Measurements from ENCODE around the gene NME5.

The NME5 gene

GRCh38 chr5:138138949-138139780, at the start of gene NME5:
NME5 (minus strand) TSS chr5:138139428; CDS start chr5:138138780, 648 bp downstream.
- H3K9ac ChIP-seq (ENCODE audit: low read length): peak within 1 kb of the TSS; percentile 79
- no peaks in the 10 kb centered on the region for H3K36me3 ChIP-seq (ENCODE audit: control insufficient read depth, insufficient read depth, low read length, severe bottlenecking)
- no peaks in the 10 kb centered on the region for H3K9me3 ChIP-seq (ENCODE audit: control insufficient read depth, low read length)
- no peaks in the 10 kb centered on the region for H3K4me1 ChIP-seq (ENCODE audit: control insufficient read depth, insufficient read depth, low read length)
- H3K4me3 ChIP-seq (ENCODE audit: low read length): peak within 1 kb of the TSS; percentile 85
- DNase-seq (ENCODE audit: low read depth): peak; percentile 56
- no peaks in the 10 kb centered on the region for H3K27me3 ChIP-seq (replicated peaks; ENCODE audit: control insufficient read depth, insufficient read depth, low read length)

GRCh38 chr5:138188626-138189025, 49.4 kb upstream of the NME5 start:
- H3K9me3 ChIP-seq (ENCODE audit: control insufficient read depth, low read length): no peaks in the 10 kb centered on the region
- H3K4me1 ChIP-seq (ENCODE audit: control insufficient read depth, insufficient read depth, low read length): no peaks in the 10 kb centered on the region
- no peak overlapping the region for H3K4me3 ChIP-seq (ENCODE audit: low read length)
- peaks cover 88% of the 10 kb centered on the region for H3K36me3 ChIP-seq (ENCODE audit: control insufficient read depth, insufficient read depth, low read length, severe bottlenecking)
- no peak for DNase-seq (ENCODE audit: low read depth)
- no peaks in the 10 kb centered on the region for H3K27me3 ChIP-seq (replicated peaks; ENCODE audit: control insufficient read depth, insufficient read depth, low read length)
- no peak overlapping the region for H3K9ac ChIP-seq (ENCODE audit: low read length)

- Histone ChIP-seq H3K9ac (ENCODE audit: low read length) (no peak overlapping the region), H3K36me3 (ENCODE audit: control insufficient read depth, insufficient read depth, low read length, severe bottlenecking) (peaks cover 73% of the 10 kb centered on the region), H3K4me1 (ENCODE audit: control insufficient read depth, insufficient read depth, low read length) (no peaks in the 10 kb centered on the region), H3K4me3 (ENCODE audit: low read length) (no peak overlapping the region), H3K27me3 (replicated peaks; ENCODE audit: control insufficient read depth, insufficient read depth, low read length) (no peaks in the 10 kb centered on the region), H3K9me3 (ENCODE audit: control insufficient read depth, low read length) (no peaks in the 10 kb centered on the region)
- DNase-seq (ENCODE audit: low read depth): no peak
Observed at GRCh38 chr5:138186002-138186447, 46.8 kb upstream of the NME5 start.

- H3K36me3 ChIP-seq (ENCODE audit: control insufficient read depth, insufficient read depth, low read length, severe bottlenecking): peaks cover 45% of the 10 kb centered on the region
- DNase-seq (ENCODE audit: low read depth): no peak
- no peaks in the 10 kb centered on the region for H3K9me3 ChIP-seq (ENCODE audit: control insufficient read depth, low read length)
- H3K4me3 ChIP-seq (ENCODE audit: low read length): no peak overlapping the region
- H3K27me3 ChIP-seq (replicated peaks; ENCODE audit: control insufficient read depth, insufficient read depth, low read length): no peaks in the 10 kb centered on the region
- H3K4me1 ChIP-seq (ENCODE audit: control insufficient read depth, insufficient read depth, low read length): peaks cover 13% of the 10 kb centered on the region
- no peak overlapping the region for H3K9ac ChIP-seq (ENCODE audit: low read length)
Observed at GRCh38 chr5:138182808-138183207, 43.6 kb upstream of the NME5 start.

GRCh38 chr5:138180841-138181240, 41.6 kb upstream of the NME5 start:
- Histone ChIP-seq H3K9me3 (ENCODE audit: control insufficient read depth, low read length) (no peaks in the 10 kb centered on the region), H3K36me3 (ENCODE audit: control insufficient read depth, insufficient read depth, low read length, severe bottlenecking) (peaks cover 25% of the 10 kb centered on the region), H3K9ac (ENCODE audit: low read length) (no peak overlapping the region), H3K4me3 (ENCODE audit: low read length) (no peak overlapping the region), H3K4me1 (ENCODE audit: control insufficient read depth, insufficient read depth, low read length) (peaks cover 18% of the 10 kb centered on the region), H3K27me3 (replicated peaks; ENCODE audit: control insufficient read depth, insufficient read depth, low read length) (no peaks in the 10 kb centered on the region)
- no peak for DNase-seq (ENCODE audit: low read depth)

- Histone ChIP-seq H3K36me3 (ENCODE audit: control insufficient read depth, insufficient read depth, low read length, severe bottlenecking) (peaks cover 19% of the 10 kb centered on the region), H3K9ac (ENCODE audit: low read length) (no peak overlapping the region), H3K27me3 (replicated peaks; ENCODE audit: control insufficient read depth, insufficient read depth, low read length) (no peaks in the 10 kb centered on the region), H3K4me1 (ENCODE audit: control insufficient read depth, insufficient read depth, low read length) (peaks cover 18% of the 10 kb centered on the region), H3K4me3 (ENCODE audit: low read length) (no peak overlapping the region), H3K9me3 (ENCODE audit: control insufficient read depth, low read length) (no peaks in the 10 kb centered on the region)
- peak; percentile 60 for DNase-seq (ENCODE audit: low read depth)
Observed at GRCh38 chr5:138180183-138180782, 41.1 kb upstream of the NME5 start.

- no peak for DNase-seq (ENCODE audit: low read depth)
- Histone ChIP-seq H3K9me3 (ENCODE audit: control insufficient read depth, low read length) (no peaks in the 10 kb centered on the region), H3K27me3 (replicated peaks; ENCODE audit: control insufficient read depth, insufficient read depth, low read length) (no peaks in the 10 kb centered on the region), H3K4me1 (ENCODE audit: control insufficient read depth, insufficient read depth, low read length) (peaks cover 18% of the 10 kb centered on the region), H3K9ac (ENCODE audit: low read length) (peak overlapping the region; percentile 96), H3K4me3 (ENCODE audit: low read length) (peak overlapping the region; percentile 98), H3K36me3 (ENCODE audit: control insufficient read depth, insufficient read depth, low read length, severe bottlenecking) (peaks cover 14% of the 10 kb centered on the region)
Observed at GRCh38 chr5:138179277-138179857, 40.1 kb upstream of the NME5 start.

GRCh38 chr5:138178516-138179276, 39.5 kb upstream of the NME5 start, which contains the start of the genes BRD8 and KIF20A:
BRD8 (minus strand) TSS chr5:138178630; CDS start chr5:138178614, 16 bp downstream.
KIF20A (plus strand) TSS chr5:138179112; CDS start chr5:138179681, 569 bp downstream.
- Histone ChIP-seq H3K4me1 (ENCODE audit: control insufficient read depth, insufficient read depth, low read length) (peaks cover 18% of the 10 kb centered on the region), H3K4me3 (ENCODE audit: low read length) (peak within 1 kb of the TSS; percentile 98), H3K36me3 (ENCODE audit: control insufficient read depth, insufficient read depth, low read length, severe bottlenecking) (peaks cover 14% of the 10 kb centered on the region), H3K9ac (ENCODE audit: low read length) (peak within 1 kb of the TSS; percentile 96), H3K27me3 (replicated peaks; ENCODE audit: control insufficient read depth, insufficient read depth, low read length) (no peaks in the 10 kb centered on the region), H3K9me3 (ENCODE audit: control insufficient read depth, low read length) (no peaks in the 10 kb centered on the region)
- peak; percentile 98 for DNase-seq (ENCODE audit: low read depth)

- H3K36me3 ChIP-seq (ENCODE audit: control insufficient read depth, insufficient read depth, low read length, severe bottlenecking): peaks cover 18% of the 10 kb centered on the region
- peak overlapping the region; percentile 96 for H3K9ac ChIP-seq (ENCODE audit: low read length)
- peak; percentile 66 for DNase-seq (ENCODE audit: low read depth)
- H3K27me3 ChIP-seq (replicated peaks; ENCODE audit: control insufficient read depth, insufficient read depth, low read length): no peaks in the 10 kb centered on the region
- H3K4me3 ChIP-seq (ENCODE audit: low read length): peak overlapping the region; percentile 98
- H3K9me3 ChIP-seq (ENCODE audit: control insufficient read depth, low read length): no peaks in the 10 kb centered on the region
- peaks cover 18% of the 10 kb centered on the region for H3K4me1 ChIP-seq (ENCODE audit: control insufficient read depth, insufficient read depth, low read length)
Observed at GRCh38 chr5:138177941-138178515, 38.8 kb upstream of the NME5 start.

- H3K4me3 ChIP-seq (ENCODE audit: low read length): no peak overlapping the region
- DNase-seq (ENCODE audit: low read depth): no peak
- no peaks in the 10 kb centered on the region for H3K4me1 ChIP-seq (ENCODE audit: control insufficient read depth, insufficient read depth, low read length)
- peaks cover 84% of the 10 kb centered on the region for H3K36me3 ChIP-seq (ENCODE audit: control insufficient read depth, insufficient read depth, low read length, severe bottlenecking)
- H3K27me3 ChIP-seq (replicated peaks; ENCODE audit: control insufficient read depth, insufficient read depth, low read length): no peaks in the 10 kb centered on the region
- no peaks in the 10 kb centered on the region for H3K9me3 ChIP-seq (ENCODE audit: control insufficient read depth, low read length)
- no peak overlapping the region for H3K9ac ChIP-seq (ENCODE audit: low read length)
Observed at GRCh38 chr5:138170299-138170698, 31.1 kb upstream of the NME5 start.
